HL-60 (cell line): ENCODE measurements around the gene RBM4.

Experiments used
- DNase-seq, 2 experiments: peaks; one replicate each; pipeline ENCODE4 v3.0.0-alpha.2; 2010 to 2020; ENCODE audit warnings: low read depth in 1 of 2, low spot score in 1 of 2
- H3K27ac ChIP-seq: fragments of 250-450 bp; sonication (Bioruptor Pico); replicated peaks from 2 replicates; pipeline ENCODE4 v1.5.1; 2020; ENCODE audit warnings: mild to moderate bottlenecking, moderate library complexity
- H3K27me3 ChIP-seq: fragments of 250-450 bp; sonication (Bioruptor Pico); 2 replicates; pipeline ENCODE4 v1.5.1; 2021; ENCODE audit warnings: mild to moderate bottlenecking, moderate library complexity; ENCODE audit not compliant: insufficient read depth, poor library complexity, severe bottlenecking
- H3K4me3 ChIP-seq: replicated peaks from 2 replicates; pipeline ENCODE4 v1.5.1; 2011; ENCODE audit warnings: mild to moderate bottlenecking, control low read depth, low read length; ENCODE audit not compliant: insufficient read depth
- GABPA ChIP-seq: IDR thresholded peaks from 2 replicates; pipeline ENCODE4 v1.6.1; 2012; ENCODE audit warnings: low read depth
- POLR2AphosphoS5 ChIP-seq: IDR thresholded peaks from 2 replicates; pipeline ENCODE4 v1.6.1; 2012; ENCODE audit warnings: low read depth
- SPI1 ChIP-seq: IDR thresholded peaks from 2 replicates; pipeline ENCODE4 v1.6.1; 2012; ENCODE audit warnings: low read depth, mild to moderate bottlenecking, borderline replicate concordance
- TF ChIP-seq, protein P1 (sequence below): IDR thresholded peaks from 2 replicates; pipeline ENCODE4 v1.6.1; 2012; ENCODE audit warnings: low read depth; ENCODE audit not compliant: insufficient replicate concordance
- TF ChIP-seq, protein P2 (sequence below): IDR thresholded peaks from one replicate; pipeline ENCODE4 v1.5.1; 2011; ENCODE audit warnings: low read length, control low read depth, inconsistent platforms; ENCODE audit not compliant: insufficient read depth

The RBM4 gene

DNA sequence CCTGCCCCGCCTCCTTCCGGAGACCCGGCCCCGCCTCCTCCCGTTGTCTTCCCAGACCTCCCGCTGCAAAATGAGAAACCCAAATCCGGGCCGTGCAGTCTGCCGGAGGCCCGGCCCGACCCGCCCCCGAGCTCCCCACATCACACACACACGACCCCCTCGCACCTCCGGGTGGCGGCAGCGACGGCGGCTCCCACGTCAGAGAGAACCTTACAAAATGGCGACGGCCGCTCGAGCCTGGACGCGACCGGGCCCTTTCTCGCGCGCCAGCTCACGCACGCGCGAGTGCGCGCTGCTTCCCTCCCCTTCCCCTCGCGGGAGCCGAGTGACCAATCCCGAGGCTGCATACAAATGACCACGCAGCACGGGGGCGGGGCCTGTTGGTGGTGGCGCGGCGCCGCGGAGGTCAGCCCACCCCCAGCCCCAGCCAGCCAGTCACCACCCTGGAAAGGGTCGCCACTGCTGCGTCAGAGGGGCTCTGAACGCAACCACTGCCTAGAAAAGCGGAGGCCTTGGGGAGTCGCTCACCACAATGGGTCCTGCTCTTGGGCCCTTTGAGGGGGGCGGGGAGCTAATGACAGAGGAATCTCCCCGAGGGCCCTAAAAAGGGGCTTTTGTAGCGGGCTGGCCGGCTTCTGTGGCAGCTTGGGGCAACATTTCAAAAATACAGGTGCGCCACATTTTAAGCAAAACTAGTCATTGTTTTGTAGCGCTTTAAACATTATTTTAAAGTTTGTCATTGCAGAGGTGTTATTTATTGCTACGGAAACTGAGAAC is 39.3 kb downstream of the RBM4 start, which contains the start of gene RBM4B:
Gene RBM4B, minus strand, starts transcription at position 289 of the 777 bp plus-strand sequence. CDS start 808 bp downstream, outside the sequence.
- H3K4me3 ChIP-seq = peak within 1 kb of the TSS; percentile 73
- TF ChIP-seq SPI1 (peak; percentile 19; the same call in 1 of the 2 replicates), POLR2AphosphoS5 (peak; percentile 81), GABPA (no peak)
- TF ChIP-seq, protein P1, sequence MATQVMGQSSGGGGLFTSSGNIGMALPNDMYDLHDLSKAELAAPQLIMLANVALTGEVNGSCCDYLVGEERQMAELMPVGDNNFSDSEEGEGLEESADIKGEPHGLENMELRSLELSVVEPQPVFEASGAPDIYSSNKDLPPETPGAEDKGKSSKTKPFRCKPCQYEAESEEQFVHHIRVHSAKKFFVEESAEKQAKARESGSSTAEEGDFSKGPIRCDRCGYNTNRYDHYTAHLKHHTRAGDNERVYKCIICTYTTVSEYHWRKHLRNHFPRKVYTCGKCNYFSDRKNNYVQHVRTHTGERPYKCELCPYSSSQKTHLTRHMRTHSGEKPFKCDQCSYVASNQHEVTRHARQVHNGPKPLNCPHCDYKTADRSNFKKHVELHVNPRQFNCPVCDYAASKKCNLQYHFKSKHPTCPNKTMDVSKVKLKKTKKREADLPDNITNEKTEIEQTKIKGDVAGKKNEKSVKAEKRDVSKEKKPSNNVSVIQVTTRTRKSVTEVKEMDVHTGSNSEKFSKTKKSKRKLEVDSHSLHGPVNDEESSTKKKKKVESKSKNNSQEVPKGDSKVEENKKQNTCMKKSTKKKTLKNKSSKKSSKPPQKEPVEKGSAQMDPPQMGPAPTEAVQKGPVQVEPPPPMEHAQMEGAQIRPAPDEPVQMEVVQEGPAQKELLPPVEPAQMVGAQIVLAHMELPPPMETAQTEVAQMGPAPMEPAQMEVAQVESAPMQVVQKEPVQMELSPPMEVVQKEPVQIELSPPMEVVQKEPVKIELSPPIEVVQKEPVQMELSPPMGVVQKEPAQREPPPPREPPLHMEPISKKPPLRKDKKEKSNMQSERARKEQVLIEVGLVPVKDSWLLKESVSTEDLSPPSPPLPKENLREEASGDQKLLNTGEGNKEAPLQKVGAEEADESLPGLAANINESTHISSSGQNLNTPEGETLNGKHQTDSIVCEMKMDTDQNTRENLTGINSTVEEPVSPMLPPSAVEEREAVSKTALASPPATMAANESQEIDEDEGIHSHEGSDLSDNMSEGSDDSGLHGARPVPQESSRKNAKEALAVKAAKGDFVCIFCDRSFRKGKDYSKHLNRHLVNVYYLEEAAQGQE = no peak
- TF ChIP-seq, protein P2, sequence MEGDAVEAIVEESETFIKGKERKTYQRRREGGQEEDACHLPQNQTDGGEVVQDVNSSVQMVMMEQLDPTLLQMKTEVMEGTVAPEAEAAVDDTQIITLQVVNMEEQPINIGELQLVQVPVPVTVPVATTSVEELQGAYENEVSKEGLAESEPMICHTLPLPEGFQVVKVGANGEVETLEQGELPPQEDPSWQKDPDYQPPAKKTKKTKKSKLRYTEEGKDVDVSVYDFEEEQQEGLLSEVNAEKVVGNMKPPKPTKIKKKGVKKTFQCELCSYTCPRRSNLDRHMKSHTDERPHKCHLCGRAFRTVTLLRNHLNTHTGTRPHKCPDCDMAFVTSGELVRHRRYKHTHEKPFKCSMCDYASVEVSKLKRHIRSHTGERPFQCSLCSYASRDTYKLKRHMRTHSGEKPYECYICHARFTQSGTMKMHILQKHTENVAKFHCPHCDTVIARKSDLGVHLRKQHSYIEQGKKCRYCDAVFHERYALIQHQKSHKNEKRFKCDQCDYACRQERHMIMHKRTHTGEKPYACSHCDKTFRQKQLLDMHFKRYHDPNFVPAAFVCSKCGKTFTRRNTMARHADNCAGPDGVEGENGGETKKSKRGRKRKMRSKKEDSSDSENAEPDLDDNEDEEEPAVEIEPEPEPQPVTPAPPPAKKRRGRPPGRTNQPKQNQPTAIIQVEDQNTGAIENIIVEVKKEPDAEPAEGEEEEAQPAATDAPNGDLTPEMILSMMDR = no peak
- peak; percentile 92 to 95 for DNase-seq
- no peaks in the 10 kb centered on the region for H3K27me3 ChIP-seq
- H3K27ac ChIP-seq = peak within 1 kb of the TSS; percentile 87

- H3K27ac ChIP-seq = no peak overlapping the region
Measured at GRCh38 chr11:66680966-66681645, 42.6 kb downstream of the RBM4 start.

GRCh38 chr11:66683877-66684276 is 45.4 kb downstream of the RBM4 start:
- TF ChIP-seq, protein P2 = no peak
- TF ChIP-seq, protein P1 = no peak
- no peak for TF ChIP-seq POLR2AphosphoS5
- DNase-seq = no peak
- Histone ChIP-seq H3K4me3 (no peak overlapping the region), H3K27ac (no peak overlapping the region), H3K27me3 (no peaks in the 10 kb centered on the region)

More at GRCh38 chr11:66680966-66681645, 42.6 kb downstream of the RBM4 start:
- no peak for DNase-seq
- Histone ChIP-seq H3K27me3 (no peaks in the 10 kb centered on the region), H3K4me3 (no peak overlapping the region)
- TF ChIP-seq, protein P1 = no peak
- TF ChIP-seq POLR2AphosphoS5 (no peak), SPI1 (no peak)
